ENCODE data around the gene TSPAN18. TPM values are rescaled to one million over a fixed set of nuclear protein-coding genes. Genes with fewer than 3 reads are reported as not detected.

TSPAN18 gene
- total and polyA plus RNA-seq, 2 of the 8 experiments (the other 6 are each of a cell fraction or from before 2014, with no cell fraction given): 5.2 to 10.2 TPM

GRCh38 chr11:44692460-44692859, 34.3 kb upstream of the TSPAN18 start (continued):
- no peak for TF ChIP-seq CHD7 (IDR thresholded peaks at IDR 0.05; ENCODE audit: insufficient replicate concordance, low read length)
- no peak for TF ChIP-seq POLR2A (IDR thresholded peaks at IDR 0.05; ENCODE audit: control extremely low read depth in 1 of 2, low read depth in 2 of 2, low read length in 2 of 2)
- no peak for TF ChIP-seq NANOG (IDR thresholded peaks at IDR 0.05; ENCODE audit: insufficient read depth, low read depth, low read length, poor library complexity, severe bottlenecking)
- TF ChIP-seq RXRA (IDR thresholded peaks at IDR 0.05; ENCODE audit: insufficient read depth, low read depth, low read length): no peak
- no peak for TF ChIP-seq ZNF274 (IDR thresholded peaks at IDR 0.05; ENCODE audit: borderline replicate concordance, extremely low read depth, low read length)
- TF ChIP-seq KDM1A (IDR thresholded peaks at IDR 0.05; ENCODE audit: borderline replicate concordance, low read length): no peak
- TF ChIP-seq KDM5A (IDR thresholded peaks at IDR 0.05; ENCODE audit: low read length): no peak
- no peak for TF ChIP-seq BCL11A (IDR thresholded peaks at IDR 0.05; ENCODE audit: low read depth in 2 of 2, low read length in 2 of 2)
- TF ChIP-seq TAF1 (IDR thresholded peaks at IDR 0.05; ENCODE audit: low read depth, low read length): no peak
- TF ChIP-seq CBX5 (IDR thresholded peaks at IDR 0.05; ENCODE audit: low read depth, low read length): no peak
- no peak for TF ChIP-seq MAX (IDR thresholded peaks at IDR 0.05)
- no peak for TF ChIP-seq NRF1 (IDR thresholded peaks at IDR 0.05; ENCODE audit: low read depth, low read length)
